Upper lobe of left lung (tissue), 4 donors: ENCODE results near the gene MED27.

Experiments used
- CTCF ChIP-seq, 6 experiments: fragments of 450-650 bp in 4 of 6; fragments of 200-600 bp in 2 of 6; sonication (generic) in 2 of 6; IDR thresholded peaks; one replicate each; pipeline ENCODE4 v1.5.1; 2016 to 2019; ENCODE audit warnings: antibody characterized with exemption in 6 of 6
- POLR2AphosphoS5 ChIP-seq, 2 donors: sonication (generic); formaldehyde crosslinking; IDR thresholded peaks; one replicate each; pipeline ENCODE4 v1.5.1; 2017; ENCODE audit warnings: antibody characterized with exemption in 2 of 2

GRCh38 chr9:131833083-131833482 lies 246.6 kb downstream of the MED27 start:
- TF ChIP-seq POLR2AphosphoS5 (IDR thresholded peaks at IDR 0.05) (no peak), CTCF (IDR thresholded peaks at IDR 0.05) (no peak)
